HG02623 (cell line): Measurements from ENCODE around the gene FABP7.

Source experiments
- ATAC-seq: cut with Tn5 transposase; IDR thresholded peaks from one replicate; pipeline ENCODE4 v1.9.1; 2021; ENCODE audit warnings: moderate library complexity; ENCODE audit not compliant: unreplicated experiment

FABP7 gene

DNA sequence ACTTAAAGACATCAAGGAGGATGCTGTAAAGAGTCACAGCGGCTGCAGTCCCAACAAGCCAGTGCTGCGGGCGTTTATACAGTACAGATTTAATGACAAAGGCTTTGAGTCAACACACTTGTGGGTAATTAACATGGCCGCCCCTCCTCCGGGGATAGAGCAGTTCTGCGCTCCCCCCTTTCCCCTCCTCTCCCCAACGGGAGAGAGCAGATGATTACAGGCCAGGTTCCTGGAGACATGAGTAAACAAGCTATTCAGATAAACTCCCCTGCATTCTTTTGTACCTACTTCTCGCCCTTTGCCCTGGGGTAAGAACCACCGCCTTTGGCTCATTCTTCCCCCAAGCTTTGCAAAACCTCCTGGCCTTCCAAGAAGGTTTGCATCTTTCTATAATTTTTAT lies 23.6 kb upstream of the FABP7 start:
- ATAC-seq: no peak

DNA sequence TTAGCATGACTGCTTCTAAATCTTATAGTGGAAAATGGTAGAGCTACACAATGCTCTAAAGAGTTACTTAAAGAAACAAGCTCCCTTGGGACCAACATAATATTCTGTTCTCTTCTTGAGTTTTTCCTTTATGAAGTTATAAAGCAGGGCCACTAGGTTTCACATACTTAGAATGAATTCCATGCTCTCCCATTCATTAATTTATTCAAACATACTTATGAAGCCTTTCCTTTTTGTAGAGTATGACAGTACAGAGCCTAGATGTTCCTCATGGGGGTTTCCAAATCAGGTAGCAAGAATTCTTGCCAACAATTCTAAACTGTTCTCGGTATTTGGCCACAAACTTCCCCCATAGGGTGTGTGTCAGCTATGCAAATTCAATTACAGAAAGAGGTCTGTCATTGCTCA lies 20.6 kb upstream of the FABP7 start:
- ATAC-seq: peak; percentile 98

DNA sequence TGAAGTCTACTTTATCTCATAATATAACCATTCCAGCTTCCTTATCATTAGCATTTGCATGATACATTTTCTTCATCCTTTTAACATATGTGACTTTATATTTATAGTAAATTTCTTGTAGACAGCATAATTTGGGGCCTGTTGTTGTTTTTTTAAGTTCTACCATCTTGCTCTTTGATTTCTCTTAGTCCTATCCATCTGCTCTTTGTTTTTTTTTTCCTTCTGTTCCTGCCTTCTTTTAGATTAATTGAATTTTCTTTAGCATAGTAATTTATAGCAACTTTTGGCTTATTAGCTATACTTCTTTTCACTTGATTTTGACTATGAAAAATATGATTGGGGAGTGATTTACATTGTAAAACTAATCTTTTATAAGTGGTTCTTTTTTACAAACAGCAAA lies 19.2 kb upstream of the FABP7 start:
- ATAC-seq: no peak

DNA sequence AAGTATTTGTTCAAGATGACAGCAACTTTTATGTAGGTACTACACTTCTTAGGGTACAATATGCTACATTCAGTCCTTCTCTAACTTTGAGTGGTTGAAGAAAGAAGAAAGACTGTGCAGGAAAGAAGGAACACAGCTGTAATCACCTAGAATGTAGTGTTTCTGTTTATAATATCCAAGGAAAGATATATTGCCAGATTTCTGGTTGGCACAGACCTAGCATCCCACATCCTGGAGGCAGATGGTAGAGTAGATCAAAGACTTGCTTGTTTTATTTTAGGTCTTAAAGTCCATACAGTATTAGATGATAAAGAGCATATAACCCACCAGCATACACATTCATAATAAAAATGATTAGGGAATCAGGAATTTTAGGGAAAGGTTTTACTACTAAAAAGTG lies 13.3 kb upstream of the FABP7 start:
- ATAC-seq: no peak

DNA sequence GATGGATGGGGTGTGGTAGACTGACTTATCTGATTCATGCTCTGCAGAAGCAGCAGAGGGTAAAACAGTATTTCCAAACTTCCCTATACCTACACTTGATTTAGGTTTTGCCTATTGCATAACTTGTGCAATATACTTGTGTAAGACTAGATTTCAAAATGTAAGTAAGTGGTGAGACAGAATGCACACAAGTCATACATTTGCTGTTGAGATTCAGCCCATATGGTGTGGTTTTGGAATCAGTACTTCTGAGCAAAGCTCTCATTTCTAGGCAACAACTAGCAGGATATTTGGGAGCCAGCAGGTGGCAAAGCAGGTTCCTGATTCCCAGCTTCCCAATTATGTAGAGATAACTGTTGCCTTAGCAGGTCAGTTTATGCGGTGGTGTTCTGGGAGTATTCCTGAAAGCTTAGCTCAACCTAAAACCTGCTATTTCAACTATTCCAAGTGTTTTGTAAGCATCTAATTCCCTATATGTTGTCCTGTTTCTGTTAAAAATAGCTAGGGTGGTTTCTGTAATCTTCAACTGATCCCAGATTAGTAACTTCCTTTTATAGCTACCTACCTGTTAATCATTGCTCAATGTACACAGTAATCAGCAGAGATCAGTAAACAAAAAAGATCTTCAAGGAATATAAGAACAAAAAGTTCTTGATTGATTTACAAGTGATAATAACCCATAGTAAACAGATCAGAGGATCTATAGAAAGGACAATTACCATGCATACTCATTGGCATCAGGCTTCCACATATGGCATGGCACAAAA lies 8.5 kb upstream of the FABP7 start:
- no peak for ATAC-seq

DNA sequence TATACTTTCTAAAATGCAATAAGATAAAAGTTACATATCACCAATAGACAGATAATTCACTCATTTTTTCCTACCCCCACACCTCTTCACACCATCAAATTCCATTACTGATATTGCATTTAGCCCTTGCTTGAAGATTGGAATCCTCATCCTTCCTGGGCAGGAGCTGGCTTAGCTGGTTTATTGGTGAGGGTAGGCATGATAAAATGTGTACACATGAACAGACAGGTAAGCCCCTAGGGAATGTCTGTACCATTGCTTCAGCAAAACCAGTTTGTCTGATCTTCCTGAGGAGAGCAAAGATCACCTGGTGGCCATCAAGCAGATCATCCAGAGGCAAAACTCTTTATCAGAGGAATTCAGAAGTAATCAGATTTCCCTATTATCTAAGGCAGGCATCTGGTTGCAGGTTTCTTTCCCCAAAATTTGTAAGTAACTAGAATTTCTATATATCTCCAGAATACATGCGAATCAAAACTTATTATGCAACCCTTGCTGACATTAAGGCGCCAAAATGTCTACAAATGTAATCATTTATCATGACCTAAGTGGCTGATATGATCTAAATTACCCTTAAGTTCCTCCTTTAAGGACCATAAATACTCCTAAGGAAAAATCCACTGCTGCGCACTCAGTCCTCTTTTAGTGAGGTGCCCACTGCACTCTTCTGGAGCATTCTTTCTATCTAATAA lies 6.6 kb upstream of the FABP7 start:
- no peak for ATAC-seq

DNA sequence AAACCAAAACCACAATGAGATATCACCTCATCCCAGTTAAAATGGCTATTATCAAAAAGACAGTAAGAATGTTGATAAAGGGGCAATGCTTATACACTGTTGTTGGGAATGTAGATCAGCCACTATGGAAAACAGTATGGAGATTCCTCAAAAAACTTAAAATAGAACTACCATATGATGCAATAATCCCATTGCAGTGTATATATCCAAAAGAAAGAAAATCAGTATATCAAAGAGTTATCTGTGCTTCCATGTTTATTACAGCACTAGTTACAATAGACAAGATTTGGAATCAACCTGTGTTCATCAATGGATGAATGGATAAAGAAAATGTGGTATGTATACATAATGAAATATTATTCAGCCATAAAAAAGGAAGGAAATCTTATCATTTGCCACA lies 3.5 kb upstream of the FABP7 start:
- no peak for ATAC-seq

DNA sequence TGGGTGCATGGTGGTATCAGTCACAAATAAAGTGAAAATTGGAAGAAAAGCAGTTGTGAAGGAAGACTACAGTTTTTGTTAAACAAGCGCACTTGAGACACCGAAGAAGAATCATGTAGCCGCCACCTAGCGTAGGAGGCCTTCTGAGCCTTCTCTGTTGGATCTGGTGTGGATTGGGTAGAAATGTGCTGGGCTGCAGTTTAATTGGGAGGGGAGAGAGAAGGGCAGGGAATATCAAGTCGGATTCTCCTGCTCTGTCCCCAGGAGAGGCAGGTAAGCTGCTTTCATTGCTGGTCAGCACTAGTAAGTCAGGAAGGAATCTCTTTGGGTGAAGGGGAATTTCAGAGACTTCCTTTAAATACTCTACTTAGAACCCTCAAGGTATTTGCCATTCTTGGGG lies 1.2 kb upstream of the FABP7 start:
- ATAC-seq: no peak

DNA sequence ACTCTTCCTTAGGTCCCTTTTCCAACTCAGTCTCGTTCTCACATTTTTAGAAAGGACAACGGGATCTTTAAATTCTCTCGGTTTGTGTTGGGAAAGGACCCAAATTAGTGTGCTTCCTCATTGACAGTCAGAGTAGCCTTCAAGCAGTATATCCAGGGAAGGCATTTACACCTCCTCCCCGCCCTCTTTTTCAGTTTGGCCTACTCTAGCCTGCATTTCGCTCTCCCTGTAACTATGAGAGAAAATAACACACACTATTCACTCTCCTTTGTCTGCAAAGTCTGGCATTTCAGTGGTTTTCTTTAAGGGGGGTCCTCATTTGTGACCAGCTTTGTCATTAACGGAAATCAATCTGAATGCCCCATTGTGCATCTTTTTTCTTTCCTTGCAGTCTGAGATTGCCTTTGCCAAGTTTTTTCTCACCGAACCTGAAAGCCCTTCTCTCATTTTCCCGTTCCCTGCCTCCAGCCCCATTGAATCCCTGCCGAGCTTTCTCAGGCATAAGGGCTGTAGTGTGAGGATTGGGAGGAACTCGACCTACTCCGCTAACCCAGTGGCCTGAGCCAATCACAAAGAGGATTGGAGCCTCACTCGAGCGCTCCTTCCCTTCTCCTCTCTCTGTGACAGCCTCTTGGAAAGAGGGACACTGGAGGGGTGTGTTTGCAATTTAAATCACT lies 393 bp upstream of the FABP7 start:
- ATAC-seq: no peak

DNA sequence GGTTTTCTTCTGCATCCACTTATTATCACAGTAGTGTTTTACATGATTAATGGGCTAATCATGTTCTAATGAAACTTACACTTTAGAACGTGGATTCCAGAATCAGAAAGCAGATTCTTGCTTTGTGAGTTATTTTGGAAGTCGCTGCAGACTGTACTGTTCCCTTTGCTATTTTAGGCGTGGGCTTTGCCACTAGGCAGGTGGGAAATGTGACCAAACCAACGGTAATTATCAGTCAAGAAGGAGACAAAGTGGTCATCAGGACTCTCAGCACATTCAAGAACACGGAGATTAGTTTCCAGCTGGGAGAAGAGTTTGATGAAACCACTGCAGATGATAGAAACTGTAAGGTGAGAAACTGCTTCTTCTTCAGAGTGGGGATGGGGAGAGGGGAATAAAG lies 598 bp downstream of the FABP7 start:
- no peak for ATAC-seq

DNA sequence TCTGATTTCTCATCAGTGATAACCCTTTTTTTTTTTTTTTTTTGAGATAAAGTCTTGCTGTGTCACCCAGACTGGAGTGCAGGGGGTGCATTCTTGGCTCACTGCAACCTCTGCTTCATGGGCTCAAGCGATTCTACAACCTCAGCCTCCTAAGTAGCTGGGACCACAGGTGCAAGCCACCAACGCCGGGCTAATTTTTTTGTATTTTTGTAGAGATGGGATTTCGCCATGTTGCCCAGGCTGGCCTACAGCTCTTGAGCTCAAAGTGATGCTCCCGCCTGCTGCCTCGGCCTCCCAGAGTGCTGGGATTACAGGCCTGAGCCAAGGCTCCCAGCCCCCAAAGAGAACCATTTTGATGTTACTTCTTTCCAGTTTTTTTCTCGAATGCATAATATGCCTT lies 2.2 kb downstream of the FABP7 start:
- ATAC-seq: no peak

DNA sequence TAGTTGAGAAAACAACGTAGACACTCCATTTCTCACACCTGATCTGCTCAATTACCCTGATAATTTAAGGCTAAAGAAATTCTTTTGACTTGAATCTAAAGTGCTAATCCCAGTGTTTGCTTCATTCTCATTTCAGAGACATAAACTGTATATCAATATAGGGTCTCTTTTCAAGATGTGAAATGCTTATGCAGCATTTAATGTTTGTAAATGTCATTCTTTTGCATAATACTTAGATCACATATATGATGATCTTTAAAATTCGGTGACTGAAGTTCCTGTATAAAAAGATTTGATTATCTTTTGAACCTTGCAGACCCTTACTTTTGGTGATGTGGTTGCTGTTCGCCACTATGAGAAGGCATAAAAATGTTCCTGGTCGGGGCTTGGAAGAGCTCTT lies 3.9 kb downstream of the FABP7 start:
- no peak for ATAC-seq

DNA sequence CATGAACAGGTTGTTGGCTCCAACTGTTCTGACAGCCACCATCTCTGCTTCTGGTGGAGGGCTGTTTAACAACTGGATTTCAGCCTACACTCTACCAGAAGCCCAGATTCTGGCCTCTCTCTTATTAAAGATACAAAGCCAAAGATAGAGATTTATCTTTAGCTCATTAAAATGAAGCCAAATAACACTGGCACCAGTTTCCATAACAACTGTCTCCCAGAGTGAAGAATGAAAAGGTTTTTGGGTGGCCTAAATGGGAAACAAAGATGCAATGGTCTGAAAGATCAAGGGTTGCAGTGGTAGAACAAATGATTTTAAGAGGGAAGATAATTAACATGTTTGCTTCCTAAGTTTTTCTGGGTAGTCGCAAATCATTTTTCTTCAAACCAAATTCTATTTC lies 6.4 kb downstream of the FABP7 start:
- ATAC-seq: no peak

DNA sequence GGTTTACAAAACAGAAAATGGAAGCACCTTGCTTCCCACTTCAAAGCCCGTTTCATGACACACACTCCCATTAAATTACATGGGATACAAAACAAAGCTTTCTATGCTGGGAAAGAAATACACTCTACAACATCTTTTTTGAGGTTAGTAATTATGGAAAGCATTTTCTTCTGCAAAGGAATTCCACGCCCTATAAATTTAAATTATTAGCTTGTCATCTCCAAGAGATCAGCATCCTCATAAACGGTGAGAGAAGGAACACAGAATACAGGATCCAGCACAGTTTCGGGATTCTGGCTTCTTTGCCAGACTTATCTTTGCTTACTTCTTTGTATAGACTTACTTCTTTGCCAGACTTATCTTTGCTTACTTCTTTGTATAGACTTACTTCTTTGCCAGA lies 8.2 kb downstream of the FABP7 start:
- ATAC-seq: no peak

DNA sequence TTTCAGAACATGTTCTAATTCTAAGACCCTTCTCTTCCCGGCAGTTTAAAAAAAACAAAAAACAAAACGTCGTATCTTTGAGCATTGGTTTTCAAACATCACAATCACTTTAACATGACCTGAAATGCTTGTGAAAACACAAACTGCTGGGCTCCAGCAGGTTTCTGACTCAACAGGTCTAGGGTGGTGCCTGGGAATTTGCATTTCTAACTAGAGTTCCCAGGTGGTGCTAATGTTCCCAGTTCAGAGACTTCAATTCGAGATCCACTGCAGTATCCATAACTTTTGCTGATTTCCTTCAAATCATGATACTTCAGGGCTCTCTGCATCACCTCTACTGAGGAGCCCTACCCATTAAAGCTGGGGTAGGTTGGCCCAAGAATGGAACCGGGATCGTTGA lies 8.7 kb downstream of the FABP7 start:
- ATAC-seq: no peak

DNA sequence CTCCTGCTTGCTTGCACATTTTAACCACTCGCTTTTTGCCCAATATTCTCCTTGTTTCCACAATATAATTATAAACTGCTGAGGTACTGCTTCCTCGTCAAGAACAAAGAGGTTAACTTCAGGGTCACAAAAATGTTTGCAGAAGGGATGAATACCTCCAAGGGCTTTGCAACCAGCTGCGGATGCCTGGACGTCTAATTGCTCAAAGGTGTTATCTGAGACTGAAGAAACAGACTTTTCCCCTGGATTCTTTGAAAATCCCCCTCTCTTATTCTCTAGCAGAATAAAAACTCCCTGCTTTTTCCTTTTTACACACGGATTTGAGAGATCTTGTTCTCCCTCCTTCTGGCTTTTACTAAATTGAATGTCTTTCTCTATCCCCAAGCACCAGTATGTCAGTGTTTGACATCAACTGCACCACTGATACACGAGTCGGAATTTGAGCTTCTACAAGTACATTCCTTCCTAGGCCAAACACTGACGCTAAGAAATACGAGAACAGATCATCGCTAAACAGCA lies 9.2 kb downstream of the FABP7 start:
- no peak for ATAC-seq

DNA sequence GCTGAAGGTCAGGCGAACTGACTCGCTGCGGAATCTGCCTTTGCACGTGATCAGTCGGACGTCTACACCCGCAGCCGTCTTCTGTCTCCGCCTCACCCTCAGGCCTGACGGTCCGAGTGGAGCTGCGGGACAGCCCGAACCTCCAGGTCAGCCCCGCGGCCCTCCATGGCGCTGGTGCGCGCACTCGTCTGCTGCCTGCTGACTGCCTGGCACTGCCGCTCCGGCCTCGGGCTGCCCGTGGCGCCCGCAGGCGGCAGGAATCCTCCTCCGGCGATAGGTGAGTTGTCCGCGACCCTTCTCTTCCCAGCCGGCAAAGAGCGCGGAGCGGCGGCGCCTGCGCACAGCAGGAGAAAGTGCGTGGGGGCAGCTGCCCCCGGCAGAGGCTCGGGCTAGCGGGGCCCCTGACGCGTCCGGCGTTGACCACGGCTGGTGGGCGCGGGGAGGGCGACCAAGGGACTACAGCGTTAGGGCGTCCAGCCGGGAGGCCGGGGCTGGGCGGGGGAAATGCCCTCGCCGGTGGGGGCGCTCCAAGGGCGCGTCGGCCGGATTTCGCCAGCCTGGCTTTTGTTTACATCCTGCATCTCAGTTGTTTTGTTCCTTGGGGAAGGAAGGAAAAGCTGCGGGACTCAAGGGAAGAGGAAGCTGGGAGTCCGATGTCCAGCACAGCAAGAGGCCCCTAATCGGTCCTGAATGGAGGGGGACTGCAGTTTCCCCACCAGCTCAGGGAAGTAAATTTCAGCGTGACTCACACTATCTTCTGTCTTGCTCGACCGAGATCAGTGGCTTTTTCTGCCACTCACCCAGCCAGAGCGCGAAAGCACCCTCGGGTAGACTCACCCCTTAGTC lies 9.9 kb downstream of the FABP7 start, which contains the start of gene SMPDL3A:
Gene SMPDL3A, plus strand, starts transcription at position 77 of the 846 bp plus-strand sequence. Its CDS starts 89 bp downstream, at position 166.
- ATAC-seq: peak; percentile 53

DNA sequence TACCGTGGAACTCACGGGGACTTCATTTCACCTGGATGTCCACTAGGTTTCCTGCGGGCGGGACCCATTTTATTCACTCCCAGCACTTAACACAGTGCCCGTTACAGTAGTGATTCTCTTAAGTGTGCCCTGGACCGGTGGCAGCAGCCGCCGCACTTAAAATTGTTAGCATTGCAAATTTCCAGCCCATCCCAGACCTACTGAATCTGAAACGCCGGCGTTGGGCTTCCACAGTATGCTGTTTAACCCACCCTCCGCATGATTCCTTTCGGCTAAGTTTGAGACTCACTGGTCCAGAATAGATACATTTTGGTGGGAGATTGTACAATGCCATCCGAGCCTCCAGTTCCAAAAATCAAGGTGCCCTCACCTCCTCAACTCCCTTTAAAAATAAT lies 10.5 kb downstream of the FABP7 start:
- no peak for ATAC-seq

DNA sequence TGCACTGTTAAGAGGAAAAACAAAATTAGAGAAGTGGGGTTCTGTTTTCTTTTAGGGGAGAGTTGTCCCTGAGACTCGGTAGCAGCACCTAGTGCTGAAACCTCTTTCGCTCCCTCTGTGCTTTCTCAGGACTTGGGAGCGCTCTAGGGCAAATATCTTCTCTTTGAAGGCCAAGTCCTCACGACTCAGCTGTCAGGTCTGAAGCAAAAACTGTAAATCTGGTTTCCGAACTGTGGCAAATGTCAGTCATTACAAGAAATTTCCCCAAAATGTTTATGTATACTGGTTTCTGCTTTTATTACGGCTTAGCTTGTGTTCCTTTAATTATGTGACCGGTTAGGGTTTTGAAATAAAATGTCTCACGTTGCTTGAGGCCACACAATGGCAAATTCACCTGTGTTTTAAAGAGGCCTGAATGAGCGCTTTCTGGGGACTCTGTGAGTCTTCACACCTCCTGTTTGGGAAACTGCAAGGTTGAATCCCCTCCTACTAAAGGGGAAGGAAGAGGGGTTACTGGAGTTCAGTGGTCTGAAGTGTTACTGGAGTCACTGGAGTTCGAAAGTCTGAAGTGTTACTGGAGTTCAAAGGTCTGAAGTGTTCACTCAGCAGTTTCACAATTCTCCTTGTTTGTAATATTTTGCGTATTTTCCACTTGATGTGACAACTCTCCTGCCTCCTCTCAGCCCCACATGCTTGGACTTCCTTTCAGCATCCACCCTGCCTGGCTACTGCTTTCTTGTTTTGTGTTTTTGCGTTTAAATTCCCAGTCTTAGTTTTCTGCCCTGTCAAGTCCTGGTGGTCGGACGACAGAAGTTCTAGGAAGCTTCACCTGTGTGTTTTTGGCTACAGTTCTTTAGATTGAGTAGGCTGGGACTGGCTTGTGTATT lies 11.2 kb downstream of the FABP7 start:
- ATAC-seq: no peak

DNA sequence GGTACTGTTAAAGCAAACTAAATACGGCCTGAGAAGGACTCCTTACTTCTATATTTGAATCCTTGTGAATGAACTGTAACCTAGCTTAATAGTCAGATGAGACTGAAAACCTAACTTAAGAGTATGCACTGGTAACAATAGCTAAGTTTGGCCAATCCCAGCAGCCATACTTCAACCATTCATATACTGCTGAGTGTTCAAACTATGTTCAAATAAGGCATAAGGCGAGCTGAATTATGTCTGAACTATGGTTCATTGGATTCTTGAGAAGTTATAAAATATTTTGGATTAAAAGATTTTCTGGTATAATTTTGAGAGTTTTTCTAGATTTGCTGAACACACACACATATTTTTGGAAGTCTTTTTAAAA lies 11.8 kb downstream of the FABP7 start:
- no peak for ATAC-seq
